ENCODE measurements around the gene UBE2QL1. TPM values are rescaled to one million over a fixed set of nuclear protein-coding genes. Genes with fewer than 3 reads are reported as not detected.

The UBE2QL1 gene
- total RNA-seq, 1 donor from 2014 or later, result 4.4 TPM

- peaks cover 3% of the 10 kb centered on the region for H3K36me3 Mint-ChIP-seq
- no peak for DNase-seq (ENCODE audit: low spot score in 2 of 2, unreplicated experiment in 2 of 2)
- H3K27ac Mint-ChIP-seq, result no peak overlapping the region
These were observed 34.1 kb downstream of the UBE2QL1 start for GRCh38 chr5:6482735-6483134.

GRCh38 chr5:6483880-6484382 lies 35.3 kb downstream of the UBE2QL1 start:
- Mint-ChIP-seq H3K27ac (no peak overlapping the region), H3K27me3 (ENCODE audit: low read depth) (peaks cover 39% of the 10 kb centered on the region), H3K4me1 (peaks cover 19% of the 10 kb centered on the region), H3K9me3 (no peaks in the 10 kb centered on the region), H3K36me3 (peaks cover 3% of the 10 kb centered on the region), H3K4me3 (no peak overlapping the region)
- no peak for DNase-seq (ENCODE audit: low spot score in 2 of 2, unreplicated experiment in 2 of 2)
- TF ChIP-seq CTCF (IDR thresholded peaks at IDR 0.05; ENCODE audit: unreplicated experiment), result no peak

More at GRCh38 chr5:6482735-6483134, 34.1 kb downstream of the UBE2QL1 start:
- no peak overlapping the region for H3K4me3 Mint-ChIP-seq
- no peak for TF ChIP-seq CTCF (IDR thresholded peaks at IDR 0.05; ENCODE audit: unreplicated experiment)
- peaks cover 27% of the 10 kb centered on the region for H3K27me3 Mint-ChIP-seq (ENCODE audit: low read depth)
- no peaks in the 10 kb centered on the region for H3K9me3 Mint-ChIP-seq
- peaks cover 15% of the 10 kb centered on the region for H3K4me1 Mint-ChIP-seq

- H3K4me1 Mint-ChIP-seq, result peaks cover 19% of the 10 kb centered on the region
- peaks cover 3% of the 10 kb centered on the region for H3K36me3 Mint-ChIP-seq
- H3K27ac Mint-ChIP-seq, result no peak overlapping the region
- no peak overlapping the region for H3K4me3 Mint-ChIP-seq
- peaks cover 41% of the 10 kb centered on the region for H3K27me3 Mint-ChIP-seq (ENCODE audit: low read depth)
- TF ChIP-seq CTCF (IDR thresholded peaks at IDR 0.05; ENCODE audit: unreplicated experiment), result no peak
- no peak for DNase-seq (ENCODE audit: low spot score in 2 of 2, unreplicated experiment in 2 of 2)
- no peaks in the 10 kb centered on the region for H3K9me3 Mint-ChIP-seq
These were observed 35.8 kb downstream of the UBE2QL1 start for GRCh38 chr5:6484446-6484845.

- no peak for DNase-seq (ENCODE audit: low spot score in 2 of 2, unreplicated experiment in 2 of 2)
- no peaks in the 10 kb centered on the region for H3K9me3 Mint-ChIP-seq
- peaks cover 3% of the 10 kb centered on the region for H3K36me3 Mint-ChIP-seq
- H3K4me3 Mint-ChIP-seq, result no peak overlapping the region
- H3K4me1 Mint-ChIP-seq, result peaks cover 19% of the 10 kb centered on the region
- no peak overlapping the region for H3K27ac Mint-ChIP-seq
- peaks cover 46% of the 10 kb centered on the region for H3K27me3 Mint-ChIP-seq (ENCODE audit: low read depth)
- TF ChIP-seq CTCF (IDR thresholded peaks at IDR 0.05; ENCODE audit: unreplicated experiment), result no peak
These were observed 36.2 kb downstream of the UBE2QL1 start for GRCh38 chr5:6484899-6485298.

- H3K27ac Mint-ChIP-seq, result no peak overlapping the region
- no peak for DNase-seq (ENCODE audit: low spot score in 2 of 2, unreplicated experiment in 2 of 2)
These were observed 36.8 kb downstream of the UBE2QL1 start for GRCh38 chr5:6485441-6485840.

More at GRCh38 chr5:6485441-6485840, 36.8 kb downstream of the UBE2QL1 start:
- Mint-ChIP-seq H3K27me3 (ENCODE audit: low read depth) (peaks cover 47% of the 10 kb centered on the region), H3K36me3 (peaks cover 3% of the 10 kb centered on the region), H3K9me3 (no peaks in the 10 kb centered on the region), H3K4me3 (no peak overlapping the region), H3K4me1 (peaks cover 19% of the 10 kb centered on the region)
- TF ChIP-seq CTCF (IDR thresholded peaks at IDR 0.05; ENCODE audit: unreplicated experiment), result no peak
